Stimulated activated naive B cell treated with anti-CD40 and anti-IgM and Interleukin-4, amounts not matched to agents 10 μg/mL and 1 μg/mL and 100 μg/mL, for 72 hours (primary cell): ENCODE results near the gene POTEB.
"Not testable (repeated sequence)": the region's sequence is repeated elsewhere in the genome, so short reads cannot be mapped to it uniquely, and the experiment has no call there.

ENCODE experiments used
- ATAC-seq, 2 donors: fragments of 150-1000 bp; cut with Tn5 transposase; replicated peaks; 2 replicates each; pipeline ENCODE4 v1.10.0; 2021; ENCODE audit warnings: moderate library complexity in 1 of 2
- DNase-seq: peaks from one replicate; pipeline ENCODE4 v3.0.0; 2021
- H3K27ac Mint-ChIP-seq: one replicate; pipeline ENCODE4 v1.8.0; 2022; ENCODE audit warnings: mild to moderate bottlenecking, mixed read lengths
- H3K27me3 Mint-ChIP-seq, 2 donors: one replicate each; pipeline ENCODE4 v1.8.0; 2022; ENCODE audit warnings: mixed read lengths in 2 of 2
- H3K36me3 Mint-ChIP-seq, 2 donors: one replicate each; pipeline ENCODE4 v1.8.0; 2022; ENCODE audit warnings: mixed read lengths in 2 of 2, mild to moderate bottlenecking in 1 of 2
- H3K4me1 Mint-ChIP-seq, 2 donors: one replicate each; pipeline ENCODE4 v1.8.0; 2022; ENCODE audit warnings: mixed read lengths in 2 of 2, mild to moderate bottlenecking in 1 of 2
- H3K4me3 Mint-ChIP-seq, 2 donors: one replicate each; pipeline ENCODE4 v1.8.0; 2022; ENCODE audit warnings: mild to moderate bottlenecking in 2 of 2, mixed read lengths in 2 of 2, moderate library complexity in 1 of 2
- H3K9me3 Mint-ChIP-seq, 2 donors: one replicate each; pipeline ENCODE4 v1.8.0; 2022; ENCODE audit warnings: mixed read lengths in 2 of 2, mild to moderate bottlenecking in 1 of 2

POTEB gene

GRCh38 chr15:21877635-21878034 is at the start of gene POTEB:
POTEB (minus strand) TSS chr15:21877735; CDS start chr15:21877246, 489 bp downstream.
- ATAC-seq, DNase-seq, H3K27me3 Mint-ChIP-seq, H3K36me3 Mint-ChIP-seq, H3K27ac Mint-ChIP-seq, H3K9me3 Mint-ChIP-seq, H3K4me1 Mint-ChIP-seq, H3K4me3 Mint-ChIP-seq: not testable (repeated sequence)

GRCh38 chr15:21890955-21891354 is 13.4 kb upstream of the POTEB start:
- not testable (repeated sequence) for H3K4me3 Mint-ChIP-seq, DNase-seq, H3K9me3 Mint-ChIP-seq, H3K36me3 Mint-ChIP-seq, H3K27ac Mint-ChIP-seq, ATAC-seq, H3K4me1 Mint-ChIP-seq, H3K27me3 Mint-ChIP-seq

- DNase-seq, H3K27ac Mint-ChIP-seq, H3K4me3 Mint-ChIP-seq, H3K27me3 Mint-ChIP-seq, H3K4me1 Mint-ChIP-seq, H3K9me3 Mint-ChIP-seq, H3K36me3 Mint-ChIP-seq, ATAC-seq: not testable (repeated sequence)
Measured at GRCh38 chr15:21889542-21889941, 12.0 kb upstream of the POTEB start.

- H3K4me3 Mint-ChIP-seq, H3K4me1 Mint-ChIP-seq, H3K36me3 Mint-ChIP-seq, DNase-seq, H3K9me3 Mint-ChIP-seq, H3K27me3 Mint-ChIP-seq, ATAC-seq, H3K27ac Mint-ChIP-seq: not testable (repeated sequence)
Measured at GRCh38 chr15:21838831-21839230, 38.7 kb downstream of the POTEB start.
